Measurements from ENCODE around the gene RFX8.

- no peak for TF ChIP-seq SIN3A (IDR thresholded peaks at IDR 0.05; ENCODE audit: borderline replicate concordance, insufficient read depth, low read length)
- TF ChIP-seq, protein P1, sequence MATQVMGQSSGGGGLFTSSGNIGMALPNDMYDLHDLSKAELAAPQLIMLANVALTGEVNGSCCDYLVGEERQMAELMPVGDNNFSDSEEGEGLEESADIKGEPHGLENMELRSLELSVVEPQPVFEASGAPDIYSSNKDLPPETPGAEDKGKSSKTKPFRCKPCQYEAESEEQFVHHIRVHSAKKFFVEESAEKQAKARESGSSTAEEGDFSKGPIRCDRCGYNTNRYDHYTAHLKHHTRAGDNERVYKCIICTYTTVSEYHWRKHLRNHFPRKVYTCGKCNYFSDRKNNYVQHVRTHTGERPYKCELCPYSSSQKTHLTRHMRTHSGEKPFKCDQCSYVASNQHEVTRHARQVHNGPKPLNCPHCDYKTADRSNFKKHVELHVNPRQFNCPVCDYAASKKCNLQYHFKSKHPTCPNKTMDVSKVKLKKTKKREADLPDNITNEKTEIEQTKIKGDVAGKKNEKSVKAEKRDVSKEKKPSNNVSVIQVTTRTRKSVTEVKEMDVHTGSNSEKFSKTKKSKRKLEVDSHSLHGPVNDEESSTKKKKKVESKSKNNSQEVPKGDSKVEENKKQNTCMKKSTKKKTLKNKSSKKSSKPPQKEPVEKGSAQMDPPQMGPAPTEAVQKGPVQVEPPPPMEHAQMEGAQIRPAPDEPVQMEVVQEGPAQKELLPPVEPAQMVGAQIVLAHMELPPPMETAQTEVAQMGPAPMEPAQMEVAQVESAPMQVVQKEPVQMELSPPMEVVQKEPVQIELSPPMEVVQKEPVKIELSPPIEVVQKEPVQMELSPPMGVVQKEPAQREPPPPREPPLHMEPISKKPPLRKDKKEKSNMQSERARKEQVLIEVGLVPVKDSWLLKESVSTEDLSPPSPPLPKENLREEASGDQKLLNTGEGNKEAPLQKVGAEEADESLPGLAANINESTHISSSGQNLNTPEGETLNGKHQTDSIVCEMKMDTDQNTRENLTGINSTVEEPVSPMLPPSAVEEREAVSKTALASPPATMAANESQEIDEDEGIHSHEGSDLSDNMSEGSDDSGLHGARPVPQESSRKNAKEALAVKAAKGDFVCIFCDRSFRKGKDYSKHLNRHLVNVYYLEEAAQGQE (IDR thresholded peaks at IDR 0.05; ENCODE audit: insufficient read depth in 1 of 2, low read depth in 2 of 2, low read length in 2 of 2): no peak
- no peak for TF ChIP-seq POLR2AphosphoS5 (IDR thresholded peaks at IDR 0.05; ENCODE audit: low read depth, low read length)
- no peak for TF ChIP-seq TAF1 (IDR thresholded peaks at IDR 0.05; ENCODE audit: borderline replicate concordance, insufficient read depth, low read length)
These were observed 79.2 kb downstream of the RFX8 start for GRCh38 chr2:101395545-101396315.

Measured in PFSK-1 (cell line).